Common myeloid progenitor, CD34-positive (primary cell): ENCODE data around the gene SETD6.

Experiments
- CTCF ChIA-PET: fragments of 350-600 bp; sonication (Branson Sonifier 250); formaldehyde crosslinking; loops from one replicate; lab custom pipeline; 2021; ENCODE audit warnings: antibody characterized with exemption; lab: Charles Lee
- POLR2A ChIA-PET: fragments of 350-600 bp; sonication (Branson Sonifier 250); formaldehyde crosslinking; loops from one replicate; lab custom pipeline; 2021; ENCODE audit warnings: antibody characterized with exemption; lab: Charles Lee
- DNase-seq, 3 donors: peaks; one replicate each; pipeline versions ENCODE4 v3.0.0 to v3.0.0-alpha.2; 2013
- H3K27ac ChIP-seq, 2 experiments: 1 replicate in 1 of 2; 2 replicates in 1 of 2; pipeline ENCODE4 v1.7.0; 2013; ENCODE audit warnings: inconsistent platforms in 2 of 2, low read length in 2 of 2, mild to moderate bottlenecking in 2 of 2, low read depth in 1 of 2, moderate library complexity in 1 of 2; ENCODE audit not compliant: severe bottlenecking in 2 of 2, insufficient read depth in 1 of 2, poor library complexity in 1 of 2
- H3K27me3 ChIP-seq, 5 experiments: replicated peaks in 2 of 5; 1 replicate in 3 of 5; 2 replicates in 2 of 5; pipeline versions ENCODE4 v1.6.1 to v1.7.0; 2013; ENCODE audit warnings: low read length in 4 of 5, mild to moderate bottlenecking in 2 of 5, moderate library complexity in 2 of 5, inconsistent platforms in 1 of 5; ENCODE audit not compliant: insufficient read depth in 5 of 5, control insufficient read depth in 4 of 5
- H3K36me3 ChIP-seq, 4 experiments: 1 replicate in 2 of 4; 2 replicates in 2 of 4; pipeline versions ENCODE4 v1.6.1 to v1.7.0; 2013; ENCODE audit warnings: low read length in 3 of 4, control low read depth in 1 of 4, mild to moderate bottlenecking in 1 of 4; ENCODE audit not compliant: control insufficient read depth in 4 of 4, insufficient read depth in 4 of 4
- H3K4me1 ChIP-seq, 4 experiments: 1 replicate in 3 of 4; 2 replicates in 1 of 4; pipeline versions ENCODE4 v1.6.1 to v1.7.1; 2013; ENCODE audit warnings: low read length in 3 of 4, mild to moderate bottlenecking in 3 of 4, control low read depth in 1 of 4, inconsistent platforms in 1 of 4, moderate library complexity in 1 of 4; ENCODE audit not compliant: control insufficient read depth in 4 of 4, insufficient read depth in 4 of 4; ENCODE audit errors: control extremely low read depth in 1 of 4
- H3K4me3 ChIP-seq, 7 experiments: 1 replicate in 4 of 7; 2 replicates in 3 of 7; pipeline versions ENCODE4 v1.5.1 to v1.7.0; 2013; ENCODE audit warnings: mild to moderate bottlenecking in 7 of 7, low read length in 6 of 7, moderate library complexity in 6 of 7, inconsistent platforms in 2 of 7, low read depth in 2 of 7, control low read depth in 1 of 7; ENCODE audit not compliant: insufficient read depth in 4 of 7, control insufficient read depth in 1 of 7; ENCODE audit errors: extremely low read depth in 1 of 7
- H3K9me3 ChIP-seq, 5 experiments: 1 replicate in 4 of 5; 2 replicates in 1 of 5; pipeline versions ENCODE4 v1.6.1 to v1.7.1; 2013; ENCODE audit warnings: low read length in 4 of 5, mild to moderate bottlenecking in 2 of 5, inconsistent platforms in 1 of 5, low read depth in 1 of 5, moderate library complexity in 1 of 5; ENCODE audit not compliant: control insufficient read depth in 4 of 5, insufficient read depth in 2 of 5; ENCODE audit errors: control extremely low read depth in 1 of 5
- WGBS: methylation state at CpG from one replicate; pipeline ENCODE4 v1.1.5; 2013; ENCODE audit not compliant: insufficient coverage; 5-methylcytosine and 5-hydroxymethylcytosine counted together

Gene SETD6

GRCh38 chr16:58498341-58499091 lies 16.8 kb upstream of the SETD6 start:
- no peak for DNase-seq
- Histone ChIP-seq H3K9me3 (no peaks in the 10 kb centered on the region), H3K4me3 (no peak overlapping the region), H3K4me1 (peaks cover 0 to 30% (median 20%) of the 10 kb centered on the region in 4 experiments), H3K36me3 (no peaks in the 10 kb centered on the region), H3K27me3 (peaks cover 0 to 47% (median 25%) of the 10 kb centered on the region in 5 experiments), H3K27ac (no peak overlapping the region)
- ChIA-PET CTCF (interaction anchor here (1.9 to 2.7 kb wide), 2 partner anchors 11 to 14 kb away, joined by 9 to 11 read pairs; no protein-coding TSS in a partner anchor), POLR2A (no interaction called here)
- WGBS, result 91% methylated on average over 9 of the region's 9 CpGs

GRCh38 chr16:58499092-58499511 lies 16.2 kb upstream of the SETD6 start:
- H3K27ac ChIP-seq, result no peak overlapping the region
- ChIA-PET POLR2A (no interaction called here), CTCF (interaction anchor here (1.2 to 2.7 kb wide), 4 partner anchors 10 to 15 kb away, joined by 3 to 11 read pairs (median 8); no protein-coding TSS in a partner anchor)
- peaks cover 0 to 52% (median 25%) of the 10 kb centered on the region in 5 experiments for H3K27me3 ChIP-seq
- no peak overlapping the region for H3K4me3 ChIP-seq
- 96% methylated on average over 6 of the region's 10 CpGs for WGBS
- H3K4me1 ChIP-seq, result peaks cover 0 to 30% (median 20%) of the 10 kb centered on the region in 4 experiments
- H3K36me3 ChIP-seq, result no peaks in the 10 kb centered on the region
- no peak for DNase-seq
- H3K9me3 ChIP-seq, result no peaks in the 10 kb centered on the region

- ChIA-PET CTCF (interaction anchor here (0.9 to 2.7 kb wide), 8 partner anchors 9 to 102 kb away, joined by 3 to 11 read pairs (median 4); no protein-coding TSS in a partner anchor), POLR2A (no interaction called here)
- peaks cover 0 to 29% (median 19%) of the 10 kb centered on the region in 4 experiments for H3K4me1 ChIP-seq
- H3K9me3 ChIP-seq, result no peaks in the 10 kb centered on the region
- H3K27me3 ChIP-seq, result peaks cover 0 to 53% (median 25%) of the 10 kb centered on the region in 5 experiments
- WGBS, result 37% methylated on average over 17 of the region's 24 CpGs
- no peak within 1 kb of the TSS for H3K27ac ChIP-seq
- H3K4me3 ChIP-seq, result peak within 1 kb of the TSS in 5 of 7 experiments; percentile 43 to 77 (median 63)
- DNase-seq, result peak; percentile 69 to 90 (median 76)
- H3K36me3 ChIP-seq, result no peaks in the 10 kb centered on the region
Measured at GRCh38 chr16:58499615-58500351, 15.5 kb upstream of the SETD6 start, which contains the start of gene NDRG4. Gene NDRG4 (plus strand): TSS chr16:58500143. CDS start chr16:58500249, 106 bp downstream.

- POLR2A ChIA-PET, result no interaction called here
- Histone ChIP-seq H3K36me3 (no peaks in the 10 kb centered on the region), H3K27me3 (peaks cover 0 to 53% (median 25%) of the 10 kb centered on the region in 5 experiments), H3K4me3 (peak overlapping the region in 6 of 7 experiments; percentile 43 to 77 (median 62)), H3K4me1 (peaks cover 0 to 22% (median 16%) of the 10 kb centered on the region in 4 experiments), H3K27ac (no peak overlapping the region), H3K9me3 (no peaks in the 10 kb centered on the region)
- CTCF ChIA-PET, result interaction anchor here (0.9 to 2.7 kb wide), 8 partner anchors 8 to 103 kb away, joined by 3 to 11 read pairs (median 4); no protein-coding TSS in a partner anchor
- no peak for DNase-seq
- 2% methylated on average over 24 of the region's 36 CpGs for WGBS
Measured at GRCh38 chr16:58500430-58501241, 14.7 kb upstream of the SETD6 start.

- H3K27me3 ChIP-seq, result peaks cover 0 to 53% (median 25%) of the 10 kb centered on the region in 5 experiments
- no peaks in the 10 kb centered on the region for H3K9me3 ChIP-seq
- ChIA-PET CTCF (interaction anchor here (1.2 to 2.7 kb wide), 2 partner anchors 11 to 13 kb away, joined by 3 to 9 read pairs; no protein-coding TSS in a partner anchor), POLR2A (no interaction called here)
- peaks cover 0 to 21% (median 16%) of the 10 kb centered on the region in 4 experiments for H3K4me1 ChIP-seq
- H3K4me3 ChIP-seq, result peak overlapping the region in 6 of 7 experiments; percentile 43 to 77 (median 62)
- no peak overlapping the region for H3K27ac ChIP-seq
- WGBS, result 12% methylated on average over 40 of the region's 42 CpGs
- DNase-seq, result peak; percentile 29 to 64 (median 64)
- no peaks in the 10 kb centered on the region for H3K36me3 ChIP-seq
Measured at GRCh38 chr16:58501242-58502131, 13.8 kb upstream of the SETD6 start.
